Mesenchymal stem cell (in vitro differentiated cells and primary cell): ENCODE results near the gene SETD1B.

Experiments used
- DNase-seq: peaks from one replicate; pipeline ENCODE4 v3.0.0-alpha.2; 2013
- H2AFZ ChIP-seq: one replicate; pipeline ENCODE4 v1.6.1; 2013; ENCODE audit warnings: low read depth, mild to moderate bottlenecking, control low read depth, inconsistent platforms, low read length, moderate library complexity
- H2AK5ac ChIP-seq: 2 replicates; pipeline ENCODE4 v1.6.1; 2013; ENCODE audit warnings: low read length, moderate library complexity, mild to moderate bottlenecking, inconsistent platforms; ENCODE audit not compliant: severe bottlenecking
- H2BK120ac ChIP-seq: one replicate; pipeline ENCODE4 v1.6.1; 2013; ENCODE audit warnings: low read depth, mild to moderate bottlenecking, inconsistent platforms, low read length, moderate library complexity
- H2BK12ac ChIP-seq, 2 experiments: one replicate each; pipeline ENCODE4 v1.6.1; 2013; ENCODE audit warnings: inconsistent platforms in 2 of 2, low read length in 2 of 2, mild to moderate bottlenecking in 2 of 2, moderate library complexity in 2 of 2, control low read depth in 1 of 2
- H2BK15ac ChIP-seq: one replicate; pipeline ENCODE4 v1.6.1; 2013; ENCODE audit warnings: mild to moderate bottlenecking, low read depth, inconsistent platforms; ENCODE audit not compliant: poor library complexity, severe bottlenecking
- H2BK5ac ChIP-seq: 2 replicates; pipeline ENCODE4 v1.6.1; 2013; ENCODE audit warnings: low read depth, mild to moderate bottlenecking, low read length, control low read depth, inconsistent platforms; ENCODE audit not compliant: poor library complexity, severe bottlenecking
- H3K14ac ChIP-seq, 2 experiments: one replicate each; pipeline ENCODE4 v1.6.1; 2013; ENCODE audit warnings: inconsistent platforms in 2 of 2, low read length in 2 of 2, control low read depth in 1 of 2, mild to moderate bottlenecking in 1 of 2, moderate library complexity in 1 of 2
- H3K18ac ChIP-seq, 2 experiments: one replicate each; pipeline ENCODE4 v1.6.1; 2013; ENCODE audit warnings: inconsistent platforms in 2 of 2, low read length in 2 of 2, control low read depth in 1 of 2, low read depth in 1 of 2, mild to moderate bottlenecking in 1 of 2
- H3K23ac ChIP-seq, 2 experiments: one replicate each; pipeline ENCODE4 v1.6.1; 2013; ENCODE audit warnings: inconsistent platforms in 2 of 2, low read length in 2 of 2, mild to moderate bottlenecking in 2 of 2, moderate library complexity in 2 of 2, control low read depth in 1 of 2
- H3K27ac ChIP-seq: 2 replicates; pipeline ENCODE4 v1.5.1; 2013; ENCODE audit warnings: mild to moderate bottlenecking, moderate library complexity, low read length, control low read depth, inconsistent platforms; ENCODE audit not compliant: poor library complexity, severe bottlenecking
- H3K27me3 ChIP-seq, 2 experiments: 2 replicates each; pipeline versions ENCODE4 v1.6.1 to v1.7.0; 2013; ENCODE audit warnings: low read length in 2 of 2, mild to moderate bottlenecking in 2 of 2, moderate library complexity in 2 of 2, control low read depth in 1 of 2, inconsistent platforms in 1 of 2; ENCODE audit not compliant: control insufficient read depth in 1 of 2, insufficient read depth in 1 of 2
- H3K36me3 ChIP-seq, 2 experiments: 2 replicates each; pipeline versions ENCODE4 v1.6.1 to v1.7.0; 2013; ENCODE audit warnings: low read length in 2 of 2, control low read depth in 1 of 2, inconsistent platforms in 1 of 2, low read depth in 1 of 2, mild to moderate bottlenecking in 1 of 2; ENCODE audit not compliant: insufficient read depth in 2 of 2, control insufficient read depth in 1 of 2
- H3K4ac ChIP-seq, 2 experiments: one replicate each; pipeline ENCODE4 v1.6.1; 2013; ENCODE audit warnings: inconsistent platforms in 2 of 2, low read length in 2 of 2, mild to moderate bottlenecking in 2 of 2, moderate library complexity in 2 of 2, control low read depth in 1 of 2, low read depth in 1 of 2
- H3K4me1 ChIP-seq: 2 replicates; pipeline ENCODE4 v1.6.1; 2013; ENCODE audit warnings: low read depth, low read length, control low read depth; ENCODE audit not compliant: control insufficient read depth, insufficient read depth
- H3K4me2 ChIP-seq: 2 replicates; pipeline ENCODE4 v1.6.1; 2013; ENCODE audit warnings: low read length, mild to moderate bottlenecking, inconsistent platforms; ENCODE audit not compliant: poor library complexity, severe bottlenecking
- H3K4me3 ChIP-seq, 2 experiments: 2 replicates each; pipeline versions ENCODE4 v1.5.1 to v1.7.0; 2013; ENCODE audit warnings: low read length in 2 of 2, mild to moderate bottlenecking in 2 of 2, control low read depth in 1 of 2, low read depth in 1 of 2; ENCODE audit not compliant: insufficient read depth in 1 of 2
- H3K79me1 ChIP-seq: replicated peaks from 2 replicates; pipeline ENCODE4 v1.6.1; 2013; ENCODE audit warnings: mild to moderate bottlenecking, control low read depth, low read length, inconsistent platforms; ENCODE audit not compliant: poor library complexity, severe bottlenecking
- H3K9ac ChIP-seq: 2 replicates; pipeline ENCODE4 v1.7.0; 2013; ENCODE audit warnings: mild to moderate bottlenecking, low read length, moderate library complexity
- H3K9me3 ChIP-seq: 2 replicates; pipeline ENCODE4 v1.7.0; 2013; ENCODE audit warnings: mild to moderate bottlenecking, low read length; ENCODE audit not compliant: control insufficient read depth
- H4K8ac ChIP-seq: one replicate; pipeline ENCODE4 v1.6.1; 2013; ENCODE audit warnings: inconsistent platforms, mild to moderate bottlenecking, low read length, moderate library complexity
- H4K91ac ChIP-seq: one replicate; pipeline ENCODE4 v1.6.1; 2013; ENCODE audit warnings: mild to moderate bottlenecking, low read length, inconsistent platforms
- whole genome bisulfite sequencing: methylation state at CpG from one replicate; pipeline ENCODE4 v1.1.7; 2013; ENCODE audit warnings: mixed read lengths; 5-methylcytosine and 5-hydroxymethylcytosine counted together

The SETD1B gene

GRCh38 chr12:121781484-121781997 is 22.3 kb upstream of the SETD1B start:
- Histone ChIP-seq H3K36me3 (peaks cover 3 to 39% of the 10 kb centered on the region in 2 experiments), H4K8ac (no peak overlapping the region), H3K27me3 (no peaks in the 10 kb centered on the region), H2BK12ac (no peak overlapping the region), H3K27ac (peak overlapping the region; percentile 3), H3K4me2 (no peak overlapping the region), H2AK5ac (no peak overlapping the region), H2BK5ac (no peak overlapping the region), H3K4me3 (peak overlapping the region in 1 of 2 experiments; percentile 50), H3K14ac (no peak overlapping the region), H3K4ac (no peak overlapping the region), H3K23ac (no peak overlapping the region), H3K79me1 (peaks cover 14% of the 10 kb centered on the region), H2BK15ac (no peak overlapping the region), H3K9me3 (no peaks in the 10 kb centered on the region), H3K18ac (no peak overlapping the region), H2AFZ (no peak overlapping the region), H4K91ac (no peak overlapping the region), H3K9ac (peak overlapping the region; percentile 65), H2BK120ac (no peak overlapping the region), H3K4me1 (peaks cover 25% of the 10 kb centered on the region)
- 100% methylated on average over 3 of the region's 12 CpGs for WGBS
- no peak for DNase-seq

GRCh38 chr12:121781998-121782979 is 21.5 kb upstream of the SETD1B start:
- Histone ChIP-seq H2AFZ (no peak overlapping the region), H3K4me3 (peak overlapping the region in 1 of 2 experiments; percentile 50), H3K4me1 (peaks cover 28% of the 10 kb centered on the region), H3K23ac (no peak overlapping the region), H3K27ac (peak overlapping the region; percentile 41), H3K27me3 (no peaks in the 10 kb centered on the region), H3K4me2 (no peak overlapping the region), H3K9ac (peak overlapping the region; percentile 65), H3K18ac (no peak overlapping the region), H3K9me3 (no peaks in the 10 kb centered on the region), H4K91ac (no peak overlapping the region), H2BK5ac (no peak overlapping the region), H3K14ac (peak overlapping the region in 1 of 2 experiments; percentile 83), H3K36me3 (peaks cover 3 to 43% of the 10 kb centered on the region in 2 experiments), H2BK15ac (no peak overlapping the region), H2AK5ac (no peak overlapping the region), H4K8ac (no peak overlapping the region), H3K79me1 (peaks cover 16% of the 10 kb centered on the region), H2BK12ac (peak overlapping the region in 1 of 2 experiments; percentile 74), H2BK120ac (no peak overlapping the region), H3K4ac (no peak overlapping the region)
- peak; percentile 61 for DNase-seq
- WGBS, result 61% methylated on average over 13 of the region's 14 CpGs

GRCh38 chr12:121783766-121784165 is 20.0 kb upstream of the SETD1B start:
- no peak overlapping the region for H3K27ac ChIP-seq
- no peaks in the 10 kb centered on the region for H3K27me3 ChIP-seq
- H2BK15ac ChIP-seq, result no peak overlapping the region
- H2BK12ac ChIP-seq, result no peak overlapping the region
- H3K18ac ChIP-seq, result no peak overlapping the region
- H3K36me3 ChIP-seq, result peaks cover 3 to 33% of the 10 kb centered on the region in 2 experiments
- H3K23ac ChIP-seq, result no peak overlapping the region
- no peak overlapping the region for H4K8ac ChIP-seq
- no peak overlapping the region for H3K4me2 ChIP-seq
- WGBS, result 58% methylated on average over 6 of the region's 6 CpGs
- H2AK5ac ChIP-seq, result no peak overlapping the region
- no peak overlapping the region for H4K91ac ChIP-seq
- no peak overlapping the region for H3K4me3 ChIP-seq
- H3K4me1 ChIP-seq, result peaks cover 32% of the 10 kb centered on the region
- DNase-seq, result no peak
- H2AFZ ChIP-seq, result no peak overlapping the region
- H2BK5ac ChIP-seq, result no peak overlapping the region
- no peaks in the 10 kb centered on the region for H3K9me3 ChIP-seq
- H3K9ac ChIP-seq, result peak overlapping the region; percentile 5
- no peak overlapping the region for H3K4ac ChIP-seq
- H3K14ac ChIP-seq, result no peak overlapping the region
- no peak overlapping the region for H2BK120ac ChIP-seq
- peaks cover 20% of the 10 kb centered on the region for H3K79me1 ChIP-seq

GRCh38 chr12:121784460-121784859 is 19.3 kb upstream of the SETD1B start:
- H4K91ac ChIP-seq, result no peak overlapping the region
- no peaks in the 10 kb centered on the region for H3K27me3 ChIP-seq
- H3K9ac ChIP-seq, result peak overlapping the region; percentile 61
- peaks cover 3 to 32% of the 10 kb centered on the region in 2 experiments for H3K36me3 ChIP-seq
- no peak overlapping the region for H3K23ac ChIP-seq
- no peak overlapping the region for H2AFZ ChIP-seq
- no peak overlapping the region for H4K8ac ChIP-seq
- no peak overlapping the region for H3K18ac ChIP-seq
- H3K4ac ChIP-seq, result no peak overlapping the region
- H3K4me2 ChIP-seq, result no peak overlapping the region
- no peak overlapping the region for H3K27ac ChIP-seq
- H2BK12ac ChIP-seq, result no peak overlapping the region
- peaks cover 36% of the 10 kb centered on the region for H3K4me1 ChIP-seq
- no peaks in the 10 kb centered on the region for H3K9me3 ChIP-seq
- H2BK5ac ChIP-seq, result no peak overlapping the region
- no peak overlapping the region for H2BK120ac ChIP-seq
- H3K4me3 ChIP-seq, result peak overlapping the region in 1 of 2 experiments; percentile 37
- H3K79me1 ChIP-seq, result peaks cover 27% of the 10 kb centered on the region
- DNase-seq, result peak; percentile 83
- 100% methylated on average over 1 of the region's 6 CpGs for WGBS
- H2BK15ac ChIP-seq, result no peak overlapping the region
- H3K14ac ChIP-seq, result no peak overlapping the region
- no peak overlapping the region for H2AK5ac ChIP-seq
